ENCODE data around the gene NT5C2. TPM values are rescaled to one million over a fixed set of nuclear protein-coding genes. Genes with fewer than 3 reads are reported as not detected.

NT5C2 gene
- total RNA-seq, 1 donor from 2014 or later: 81.0 TPM

DNA sequence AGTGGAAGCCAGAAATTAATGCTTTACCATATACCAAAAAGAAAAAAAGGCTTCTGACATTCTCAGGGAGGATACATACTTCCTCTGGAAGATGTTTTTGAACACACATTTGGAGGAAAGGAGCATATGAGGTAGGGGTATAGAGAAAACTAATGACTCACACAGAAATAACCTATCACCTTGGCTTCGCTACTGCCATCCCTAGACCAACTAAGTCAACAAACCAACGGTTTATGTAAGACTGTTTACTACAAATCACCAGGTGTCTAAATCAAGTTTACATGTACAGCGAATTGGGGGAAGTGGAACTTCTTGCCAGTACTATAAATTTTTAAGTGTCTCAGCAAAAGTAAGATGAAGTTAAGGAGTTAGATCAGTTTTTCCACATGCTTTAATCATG is 96.9 kb downstream of the NT5C2 start:
- peaks cover 7% of the 10 kb centered on the region for H3K4me1 Mint-ChIP-seq (ENCODE audit: low read depth)
- H3K27me3 Mint-ChIP-seq (ENCODE audit: low read depth): no peaks in the 10 kb centered on the region
- H3K9me3 Mint-ChIP-seq (ENCODE audit: low read depth): no peaks in the 10 kb centered on the region
- no peak for DNase-seq (ENCODE audit: low spot score)
- no peak overlapping the region for H3K27ac Mint-ChIP-seq (ENCODE audit: unreplicated experiment)
- H3K4me3 Mint-ChIP-seq (ENCODE audit: unreplicated experiment): no peak overlapping the region
- H3K36me3 Mint-ChIP-seq (ENCODE audit: low read depth): peaks cover 32% of the 10 kb centered on the region
- no peak for TF ChIP-seq CTCF (IDR thresholded peaks at IDR 0.05)

DNA sequence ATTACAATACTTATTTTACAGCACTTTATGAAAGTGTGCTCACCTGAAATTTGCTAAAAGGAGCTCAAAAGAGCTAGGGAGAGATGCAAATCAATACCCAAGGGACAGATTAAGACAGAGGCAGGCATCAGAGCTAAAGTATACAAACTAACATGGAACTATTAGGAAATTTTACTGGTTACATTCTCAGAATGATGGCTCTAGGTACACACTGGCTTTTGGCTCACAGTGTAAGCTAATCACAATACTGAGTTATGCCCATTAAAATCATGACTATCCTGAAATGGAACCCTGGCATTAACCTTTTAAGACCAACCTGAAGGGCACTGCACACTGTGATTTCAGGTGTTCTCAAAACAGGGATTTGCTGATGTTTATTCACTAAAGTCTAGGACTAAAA is 98.1 kb downstream of the NT5C2 start:
- Mint-ChIP-seq H3K27me3 (ENCODE audit: low read depth) (no peaks in the 10 kb centered on the region), H3K4me3 (ENCODE audit: unreplicated experiment) (no peak overlapping the region), H3K36me3 (ENCODE audit: low read depth) (peaks cover 34% of the 10 kb centered on the region), H3K9me3 (ENCODE audit: low read depth) (no peaks in the 10 kb centered on the region), H3K4me1 (ENCODE audit: low read depth) (peaks cover 7% of the 10 kb centered on the region), H3K27ac (ENCODE audit: unreplicated experiment) (no peak overlapping the region)
- no peak for DNase-seq (ENCODE audit: low spot score)
- no peak for TF ChIP-seq CTCF (IDR thresholded peaks at IDR 0.05)

- H3K4me3 Mint-ChIP-seq (ENCODE audit: unreplicated experiment): no peak overlapping the region
- no peak overlapping the region for H3K27ac Mint-ChIP-seq (ENCODE audit: unreplicated experiment)
- no peaks in the 10 kb centered on the region for H3K27me3 Mint-ChIP-seq (ENCODE audit: low read depth)
- no peak for DNase-seq (ENCODE audit: low spot score)
- H3K36me3 Mint-ChIP-seq (ENCODE audit: low read depth): peaks cover 46% of the 10 kb centered on the region
- no peak for TF ChIP-seq CTCF (IDR thresholded peaks at IDR 0.05)
- peaks cover 24% of the 10 kb centered on the region for H3K4me1 Mint-ChIP-seq (ENCODE audit: low read depth)
- no peaks in the 10 kb centered on the region for H3K9me3 Mint-ChIP-seq (ENCODE audit: low read depth)
These were observed 102.2 kb downstream of the NT5C2 start for GRCh38 chr10:103090911-103091310.

GRCh38 chr10:103089493-103089892 is 103.6 kb downstream of the NT5C2 start:
- no peak for TF ChIP-seq CTCF (IDR thresholded peaks at IDR 0.05)
- Mint-ChIP-seq H3K4me1 (ENCODE audit: low read depth) (peaks cover 38% of the 10 kb centered on the region), H3K36me3 (ENCODE audit: low read depth) (peaks cover 53% of the 10 kb centered on the region), H3K27ac (ENCODE audit: unreplicated experiment) (peak overlapping the region; percentile 41), H3K4me3 (ENCODE audit: unreplicated experiment) (no peak overlapping the region), H3K9me3 (ENCODE audit: low read depth) (no peaks in the 10 kb centered on the region), H3K27me3 (ENCODE audit: low read depth) (no peaks in the 10 kb centered on the region)
- no peak for DNase-seq (ENCODE audit: low spot score)

- peak overlapping the region; percentile 95 for H3K27ac Mint-ChIP-seq (ENCODE audit: unreplicated experiment)
- TF ChIP-seq CTCF (IDR thresholded peaks at IDR 0.05): peak; percentile 50
- H3K4me3 Mint-ChIP-seq (ENCODE audit: unreplicated experiment): no peak overlapping the region
- H3K36me3 Mint-ChIP-seq (ENCODE audit: low read depth): peaks cover 43% of the 10 kb centered on the region
- H3K9me3 Mint-ChIP-seq (ENCODE audit: low read depth): no peaks in the 10 kb centered on the region
- no peaks in the 10 kb centered on the region for H3K27me3 Mint-ChIP-seq (ENCODE audit: low read depth)
- H3K4me1 Mint-ChIP-seq (ENCODE audit: low read depth): peaks cover 45% of the 10 kb centered on the region
- DNase-seq (ENCODE audit: low spot score): no peak
These were observed 106.3 kb downstream of the NT5C2 start for GRCh38 chr10:103086799-103087198.

All from chondrocyte (in vitro differentiated cells).